Breast epithelium (tissue), 3 donors: Measurements from ENCODE around the gene ARHGEF4.

Experiments used
- POLR2A ChIP-seq: fragments of 450-650 bp; IDR thresholded peaks from one replicate; pipeline ENCODE4 v1.6.1; 2016; ENCODE audit warnings: antibody characterized with exemption, mild to moderate bottlenecking, moderate library complexity
- POLR2AphosphoS5 ChIP-seq, 3 donors: sonication (generic); formaldehyde crosslinking; IDR thresholded peaks; one replicate each; pipeline ENCODE4 v1.6.1; 2017; ENCODE audit warnings: antibody characterized with exemption in 3 of 3
- TF ChIP-seq, protein P1 (sequence below), 3 donors: fragments of 450-650 bp; IDR thresholded peaks; one replicate each; pipeline ENCODE4 v1.5.1; 2016 to 2017; ENCODE audit warnings: antibody characterized with exemption in 3 of 3, mild to moderate bottlenecking in 3 of 3, moderate library complexity in 3 of 3

DNA sequence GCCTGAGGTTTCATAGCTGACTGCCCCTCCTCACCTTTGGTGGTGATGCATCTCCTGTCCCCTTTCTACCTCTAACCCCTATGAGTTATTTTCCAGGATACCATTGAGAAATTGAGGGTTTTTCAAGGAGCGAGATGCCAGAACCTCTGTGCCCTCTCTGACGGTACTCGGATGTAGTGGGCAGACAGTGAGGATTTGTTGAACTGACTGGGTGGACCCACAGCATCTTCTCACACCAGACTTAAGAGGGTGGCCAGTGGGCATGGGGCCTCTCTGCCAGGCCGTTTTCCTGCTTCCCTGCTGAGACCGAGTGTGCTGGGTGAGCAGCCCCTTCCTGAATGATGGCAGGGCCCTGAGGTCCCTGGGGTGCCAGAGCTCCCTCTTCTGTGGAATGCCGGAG is 46.3 kb downstream of the ARHGEF4 start:
- TF ChIP-seq, protein P1, sequence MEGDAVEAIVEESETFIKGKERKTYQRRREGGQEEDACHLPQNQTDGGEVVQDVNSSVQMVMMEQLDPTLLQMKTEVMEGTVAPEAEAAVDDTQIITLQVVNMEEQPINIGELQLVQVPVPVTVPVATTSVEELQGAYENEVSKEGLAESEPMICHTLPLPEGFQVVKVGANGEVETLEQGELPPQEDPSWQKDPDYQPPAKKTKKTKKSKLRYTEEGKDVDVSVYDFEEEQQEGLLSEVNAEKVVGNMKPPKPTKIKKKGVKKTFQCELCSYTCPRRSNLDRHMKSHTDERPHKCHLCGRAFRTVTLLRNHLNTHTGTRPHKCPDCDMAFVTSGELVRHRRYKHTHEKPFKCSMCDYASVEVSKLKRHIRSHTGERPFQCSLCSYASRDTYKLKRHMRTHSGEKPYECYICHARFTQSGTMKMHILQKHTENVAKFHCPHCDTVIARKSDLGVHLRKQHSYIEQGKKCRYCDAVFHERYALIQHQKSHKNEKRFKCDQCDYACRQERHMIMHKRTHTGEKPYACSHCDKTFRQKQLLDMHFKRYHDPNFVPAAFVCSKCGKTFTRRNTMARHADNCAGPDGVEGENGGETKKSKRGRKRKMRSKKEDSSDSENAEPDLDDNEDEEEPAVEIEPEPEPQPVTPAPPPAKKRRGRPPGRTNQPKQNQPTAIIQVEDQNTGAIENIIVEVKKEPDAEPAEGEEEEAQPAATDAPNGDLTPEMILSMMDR (IDR thresholded peaks at IDR 0.05), result no peak
- no peak for TF ChIP-seq POLR2A
- no peak for TF ChIP-seq POLR2AphosphoS5 (IDR thresholded peaks at IDR 0.05)
